ENCODE data around the gene KNDC1. TPM values are rescaled to one million over a fixed set of nuclear protein-coding genes. Genes with fewer than 3 reads are reported as not detected.
A peak's percentile ranks its signal among the peaks of the same experiment; 100 is the strongest.

The KNDC1 gene
- total and polyA plus RNA-seq, 8 donors = 2.5 to 10.4 (median 4.0) TPM

DNA sequence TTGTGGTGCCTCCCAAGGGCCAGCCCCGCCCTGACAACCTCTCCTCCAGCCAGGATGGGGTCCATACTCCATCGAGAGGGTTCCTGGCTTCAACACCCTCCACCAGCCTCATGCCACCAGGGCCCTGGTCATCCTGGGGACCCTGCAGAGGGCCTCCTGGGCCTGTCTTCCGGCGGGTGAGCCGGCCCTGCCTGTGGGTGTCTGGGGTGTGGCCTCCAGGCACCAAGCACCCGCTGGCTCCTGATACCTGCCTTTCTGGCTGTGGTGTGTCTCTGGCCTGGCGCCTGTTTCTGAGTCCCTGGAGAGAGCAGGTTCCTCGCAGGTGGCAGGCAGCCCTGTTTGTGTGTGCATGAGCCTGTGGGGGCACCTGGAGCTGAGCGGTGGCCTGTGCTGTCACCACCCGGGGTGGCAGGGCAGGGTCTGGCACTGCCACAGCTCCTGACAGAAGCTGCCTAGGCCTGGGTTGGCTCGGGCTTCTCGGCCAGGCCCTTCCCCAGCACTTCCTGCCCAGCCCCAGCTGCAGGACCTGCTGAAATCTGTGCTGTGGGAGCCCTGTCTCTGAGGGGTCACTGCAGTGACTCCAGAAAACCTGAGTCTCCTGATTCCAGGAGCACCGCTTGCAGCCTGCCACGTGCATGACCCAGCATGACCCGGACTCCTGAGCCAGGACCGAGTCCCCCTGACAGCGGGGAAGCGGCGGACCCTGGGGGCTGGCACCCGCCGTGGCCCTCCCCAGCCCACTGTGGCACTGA, 98.2 kb downstream of the KNDC1 start:
- H3K9me3 ChIP-seq = no peaks in the 10 kb centered on the region
- DNase-seq (peak in 2 of 4 donors; percentile 77 to 87), ATAC-seq (peak; percentile 58)
- peak overlapping the region; percentile 84 to 93 for H3K27ac ChIP-seq
- peaks cover 0 to 10% of the 10 kb centered on the region in 2 donors for H3K27me3 ChIP-seq
- TF ChIP-seq, protein P1, sequence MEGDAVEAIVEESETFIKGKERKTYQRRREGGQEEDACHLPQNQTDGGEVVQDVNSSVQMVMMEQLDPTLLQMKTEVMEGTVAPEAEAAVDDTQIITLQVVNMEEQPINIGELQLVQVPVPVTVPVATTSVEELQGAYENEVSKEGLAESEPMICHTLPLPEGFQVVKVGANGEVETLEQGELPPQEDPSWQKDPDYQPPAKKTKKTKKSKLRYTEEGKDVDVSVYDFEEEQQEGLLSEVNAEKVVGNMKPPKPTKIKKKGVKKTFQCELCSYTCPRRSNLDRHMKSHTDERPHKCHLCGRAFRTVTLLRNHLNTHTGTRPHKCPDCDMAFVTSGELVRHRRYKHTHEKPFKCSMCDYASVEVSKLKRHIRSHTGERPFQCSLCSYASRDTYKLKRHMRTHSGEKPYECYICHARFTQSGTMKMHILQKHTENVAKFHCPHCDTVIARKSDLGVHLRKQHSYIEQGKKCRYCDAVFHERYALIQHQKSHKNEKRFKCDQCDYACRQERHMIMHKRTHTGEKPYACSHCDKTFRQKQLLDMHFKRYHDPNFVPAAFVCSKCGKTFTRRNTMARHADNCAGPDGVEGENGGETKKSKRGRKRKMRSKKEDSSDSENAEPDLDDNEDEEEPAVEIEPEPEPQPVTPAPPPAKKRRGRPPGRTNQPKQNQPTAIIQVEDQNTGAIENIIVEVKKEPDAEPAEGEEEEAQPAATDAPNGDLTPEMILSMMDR (IDR thresholded peaks at IDR 0.05) = no peak
- intact Hi-C loops (cut with DNase I) = no loop called here
- peak overlapping the region in 1 of 2 donors; percentile 10 for H3K4me3 ChIP-seq
- H3K4me1 ChIP-seq = peaks cover 31 to 57% of the 10 kb centered on the region in 2 donors
- H3K36me3 ChIP-seq = peaks cover 0 to 8% of the 10 kb centered on the region in 2 donors

DNA sequence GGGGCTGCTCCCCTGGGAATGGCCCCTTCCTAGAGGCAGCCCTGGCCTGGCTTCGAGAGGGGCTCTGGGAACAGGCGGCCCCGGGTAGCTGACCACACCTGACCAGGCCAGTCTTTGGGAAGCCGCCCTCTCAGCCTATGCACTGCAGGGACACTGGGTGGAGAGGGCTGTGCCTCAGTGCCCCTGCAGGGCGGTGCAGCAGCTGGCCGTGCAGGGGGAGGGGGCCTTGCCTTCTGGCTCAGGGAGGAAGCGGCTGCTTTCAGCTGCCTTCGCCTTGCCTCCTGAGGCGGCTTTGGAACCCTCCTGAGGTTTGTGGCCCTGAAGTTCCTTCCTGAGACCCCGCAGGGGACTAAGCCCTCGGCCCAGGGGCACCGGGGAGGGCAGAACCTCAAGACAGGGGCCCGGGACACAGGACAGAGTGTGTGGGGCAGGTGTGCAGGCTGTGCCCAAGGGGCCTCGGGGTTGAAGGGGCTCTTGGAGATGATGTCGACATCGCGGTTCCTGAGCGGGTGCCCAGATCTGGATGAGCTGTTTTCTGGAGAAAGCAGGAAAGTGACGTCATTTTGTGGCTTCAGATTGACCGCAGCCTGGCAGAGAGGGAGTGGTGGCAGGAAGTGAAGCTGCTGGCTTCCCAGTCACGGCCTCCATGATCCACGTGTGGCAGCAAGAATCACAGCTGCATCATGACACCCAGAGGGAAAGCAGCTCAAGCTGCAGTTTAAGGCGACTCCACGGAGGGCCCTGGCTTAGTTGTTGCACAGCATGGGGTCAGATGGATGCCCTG, 99.0 kb downstream of the KNDC1 start:
- H3K4me1 ChIP-seq = peaks cover 31 to 63% of the 10 kb centered on the region in 2 donors
- TF ChIP-seq, protein P1 (IDR thresholded peaks at IDR 0.05) = peak in 1 of 2 donors; percentile 5

DNA sequence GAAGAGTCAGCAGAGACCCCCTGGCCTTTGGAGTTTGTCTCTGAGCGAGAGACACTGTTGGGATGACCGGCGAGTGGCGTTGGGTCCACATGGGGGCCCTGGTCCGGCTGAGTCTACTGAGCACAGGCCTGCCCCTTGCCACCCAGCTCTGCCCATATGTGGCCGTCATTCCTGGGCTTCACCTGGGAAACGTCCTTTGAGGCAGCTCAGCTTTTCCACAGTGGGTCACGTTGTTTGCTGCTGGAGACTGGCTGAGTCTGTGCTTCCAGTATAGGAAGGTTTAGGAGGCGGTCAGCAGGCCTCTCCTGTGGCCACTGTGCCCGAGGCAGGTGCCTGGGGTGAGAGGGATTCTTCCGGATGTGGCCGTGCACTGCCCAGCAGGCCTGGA, 99.6 kb downstream of the KNDC1 start:
- H3K9me3 ChIP-seq = no peaks in the 10 kb centered on the region
- ATAC-seq (no peak), DNase-seq (no peak)
- H3K4me1 ChIP-seq = peaks cover 31 to 68% of the 10 kb centered on the region in 2 donors
- intact Hi-C loops (cut with DNase I) = no loop called here
- no peak overlapping the region for H3K4me3 ChIP-seq
- peak overlapping the region; percentile 84 to 93 for H3K27ac ChIP-seq
- no peaks in the 10 kb centered on the region for H3K27me3 ChIP-seq
- peaks cover 0 to 8% of the 10 kb centered on the region in 2 donors for H3K36me3 ChIP-seq
- TF ChIP-seq, protein P1 (IDR thresholded peaks at IDR 0.05) = no peak

More for the DNA sequence above, 99.0 kb downstream of the KNDC1 start:
- Histone ChIP-seq H3K9me3 (no peaks in the 10 kb centered on the region), H3K27me3 (peaks cover 0 to 4% of the 10 kb centered on the region in 2 donors), H3K27ac (peak overlapping the region; percentile 84 to 93), H3K36me3 (peaks cover 0 to 8% of the 10 kb centered on the region in 2 donors), H3K4me3 (peak overlapping the region in 1 of 2 donors; percentile 10)
- ATAC-seq (peak; percentile 43), DNase-seq (peak; percentile 46 to 94 (median 86))
- intact Hi-C loops (cut with DNase I) = no loop called here

DNA sequence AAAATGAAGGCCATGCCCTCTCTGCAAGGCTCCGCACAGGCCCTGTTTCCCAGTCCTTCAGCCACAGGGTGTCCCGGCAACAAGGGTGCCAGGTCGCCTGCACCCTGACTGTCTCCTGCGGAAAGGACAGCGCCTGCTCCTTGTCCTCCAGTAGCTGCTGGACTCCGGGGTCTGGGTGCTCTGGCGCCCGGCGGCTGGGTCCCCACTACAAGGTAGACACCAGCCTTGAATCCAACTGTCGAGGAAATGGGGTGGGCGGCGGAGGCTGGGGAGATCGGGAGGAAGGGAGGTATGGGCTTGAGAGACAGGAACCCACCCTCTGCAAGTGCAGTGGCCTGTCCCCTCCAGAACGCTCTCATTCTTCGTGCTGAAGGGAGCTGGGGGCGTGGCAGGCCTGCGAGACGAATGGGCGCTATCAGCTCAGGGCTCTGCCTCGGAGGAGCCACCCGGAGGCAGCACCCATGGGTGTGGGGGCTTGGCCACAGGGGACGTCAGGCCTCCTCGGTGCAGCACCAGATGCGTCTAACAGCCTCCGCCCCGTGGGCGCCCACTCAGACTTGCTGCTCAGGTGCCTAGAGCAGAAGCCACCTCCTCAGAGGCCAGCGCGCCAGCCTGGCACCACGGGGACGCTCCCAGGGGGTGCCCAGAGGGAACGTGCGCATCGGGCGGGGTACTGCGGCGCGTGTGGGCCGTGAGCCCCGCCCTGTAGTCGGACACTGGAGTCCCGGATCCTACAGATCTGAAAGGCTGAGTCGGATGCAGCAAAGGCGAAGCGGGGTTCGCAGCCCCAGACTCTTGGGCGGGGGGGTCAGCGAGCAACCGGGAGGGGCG, 101.1 kb downstream of the KNDC1 start:
- ATAC-seq = peak; percentile 31
- Histone ChIP-seq H3K36me3 (peaks cover 0 to 10% of the 10 kb centered on the region in 2 donors), H3K27ac (peak overlapping the region; percentile 83 to 94), H3K4me3 (peak overlapping the region; percentile 48 to 67), H3K27me3 (no peaks in the 10 kb centered on the region), H3K9me3 (no peaks in the 10 kb centered on the region), H3K4me1 (peaks cover 31 to 72% of the 10 kb centered on the region in 2 donors)
- intact Hi-C loops (cut with DNase I) = no loop called here
- TF ChIP-seq, protein P1 (IDR thresholded peaks at IDR 0.05) = no peak
- peak in 3 of 4 donors; percentile 53 to 91 (median 67) for DNase-seq

Data from left lung (tissue), 10 donors.